ENCODE results near the gene C2CD4C. TPM values are rescaled to one million over a fixed set of nuclear protein-coding genes. Genes with fewer than 3 reads are reported as not detected.

The C2CD4C gene
- total RNA-seq, 1 experiment from 2014 or later = 0.29 TPM

GRCh38 chr19:369256-369655, 39.7 kb downstream of the C2CD4C start:
- H3K4me3 ChIP-seq (ENCODE audit: low read length) = no peak overlapping the region
- no TSS peak for BruUV-seq (replicated peaks)
- no peaks in the 10 kb centered on the region for H3K36me3 ChIP-seq (ENCODE audit: low read depth, low read length)
- H3K79me2 ChIP-seq (ENCODE audit: low read length) = no peaks in the 10 kb centered on the region
- no peaks in the 10 kb centered on the region for H3K9me2 ChIP-seq (replicated peaks; ENCODE audit: low read length)
- H3K9ac ChIP-seq (ENCODE audit: low read length) = no peak overlapping the region
- no peaks in the 10 kb centered on the region for H3F3A ChIP-seq (ENCODE audit: low read length, unreplicated experiment)
- H2AFZ ChIP-seq (ENCODE audit: low read length) = no peak overlapping the region
- CTCF ChIA-PET = no interaction called here
- H3K9me3 ChIP-seq (ENCODE audit: low read length) = no peaks in the 10 kb centered on the region
- H4K20me1 ChIP-seq (ENCODE audit: low read length) = no peaks in the 10 kb centered on the region
- H3K27me3 ChIP-seq (ENCODE audit: low read length) = 0 out of 2 replicates have a peak, but pooled peaks cover 15% of the 10 kb centered on the region
- POLR2A ChIA-PET (ENCODE audit: unreplicated experiment) = interaction anchor here (0.7 kb wide), 1 partner anchor 11 kb away, joined by 5 read pairs; no protein-coding TSS in a partner anchor
- H3K4me1 ChIP-seq (ENCODE audit: insufficient read depth, low read length) = no peaks in the 10 kb centered on the region
- no peak for DNase-seq
- TF ChIP-seq EZH2phosphoT487 (IDR thresholded peaks at IDR 0.05; ENCODE audit: borderline replicate concordance, low read length) (no peak), EZH2 (IDR thresholded peaks at IDR 0.05; ENCODE audit: low read length, unreplicated experiment) (no peak), CTCF (conservative IDR thresholded peaks at IDR 0.05; ENCODE audit: low read depth, low read length) (no peak)
- no peak overlapping the region for H3K27ac ChIP-seq (ENCODE audit: low read length)
- H3K4me2 ChIP-seq (ENCODE audit: low read length) = no peak overlapping the region
- intact Hi-C loops (cut with micrococcal nuclease) = no loop called here
- ATAC-seq = no peak

GRCh38 chr19:368630-369024, 40.3 kb downstream of the C2CD4C start:
- no peaks in the 10 kb centered on the region for H3K4me1 ChIP-seq (ENCODE audit: insufficient read depth, low read length)
- POLR2A ChIA-PET (ENCODE audit: unreplicated experiment) = interaction anchor here (0.7 kb wide), 1 partner anchor 12 kb away, joined by 5 read pairs; no protein-coding TSS in a partner anchor
- H2AFZ ChIP-seq (ENCODE audit: low read length) = no peak overlapping the region
- H3K9me2 ChIP-seq (replicated peaks; ENCODE audit: low read length) = no peaks in the 10 kb centered on the region
- no peaks in the 10 kb centered on the region for H3K9me3 ChIP-seq (ENCODE audit: low read length)
- H3K4me2 ChIP-seq (ENCODE audit: low read length) = no peak overlapping the region
- 0 out of 2 replicates have a peak, but pooled peaks cover 11% of the 10 kb centered on the region for H3K27me3 ChIP-seq (ENCODE audit: low read length)
- no peak overlapping the region for H3K27ac ChIP-seq (ENCODE audit: low read length)
- H4K20me1 ChIP-seq (ENCODE audit: low read length) = no peaks in the 10 kb centered on the region
- CTCF ChIA-PET = no interaction called here
- ATAC-seq = no peak
- no peak overlapping the region for H3K4me3 ChIP-seq (ENCODE audit: low read length)
- no peaks in the 10 kb centered on the region for H3K79me2 ChIP-seq (ENCODE audit: low read length)
- TF ChIP-seq EZH2phosphoT487 (IDR thresholded peaks at IDR 0.05; ENCODE audit: borderline replicate concordance, low read length) (no peak), CTCF (conservative IDR thresholded peaks at IDR 0.05; ENCODE audit: low read depth, low read length) (no peak), EZH2 (IDR thresholded peaks at IDR 0.05; ENCODE audit: low read length, unreplicated experiment) (no peak)
- no TSS peak for BruUV-seq (replicated peaks)
- intact Hi-C loops (cut with micrococcal nuclease) = no loop called here
- H3K36me3 ChIP-seq (ENCODE audit: low read depth, low read length) = no peaks in the 10 kb centered on the region
- H3F3A ChIP-seq (ENCODE audit: low read length, unreplicated experiment) = no peaks in the 10 kb centered on the region
- H3K9ac ChIP-seq (ENCODE audit: low read length) = no peak overlapping the region
- DNase-seq = no peak

GRCh38 chr19:367963-368629, 40.9 kb downstream of the C2CD4C start:
- POLR2A ChIA-PET (ENCODE audit: unreplicated experiment) = no interaction called here
- no TSS peak for BruUV-seq (replicated peaks)
- no peak for TF ChIP-seq EZH2phosphoT487 (IDR thresholded peaks at IDR 0.05; ENCODE audit: borderline replicate concordance, low read length)
- no peak for TF ChIP-seq CTCF (conservative IDR thresholded peaks at IDR 0.05; ENCODE audit: low read depth, low read length)

More at GRCh38 chr19:367963-368629, 40.9 kb downstream of the C2CD4C start:
- H3K36me3 ChIP-seq (ENCODE audit: low read depth, low read length) = no peaks in the 10 kb centered on the region
- CTCF ChIA-PET = no interaction called here
- 0 out of 2 replicates have a peak, but pooled peaks cover 8% of the 10 kb centered on the region for H3K27me3 ChIP-seq (ENCODE audit: low read length)
- H3K9me3 ChIP-seq (ENCODE audit: low read length) = no peaks in the 10 kb centered on the region
- H3K4me1 ChIP-seq (ENCODE audit: insufficient read depth, low read length) = no peaks in the 10 kb centered on the region
- no peak overlapping the region for H3K4me3 ChIP-seq (ENCODE audit: low read length)
- no peak for ATAC-seq
- H3K4me2 ChIP-seq (ENCODE audit: low read length) = no peak overlapping the region
- no peak overlapping the region for H2AFZ ChIP-seq (ENCODE audit: low read length)
- no peak overlapping the region for H3K27ac ChIP-seq (ENCODE audit: low read length)
- no peak overlapping the region for H3K9ac ChIP-seq (ENCODE audit: low read length)
- DNase-seq = no peak
- H4K20me1 ChIP-seq (ENCODE audit: low read length) = no peaks in the 10 kb centered on the region
- no peaks in the 10 kb centered on the region for H3K9me2 ChIP-seq (replicated peaks; ENCODE audit: low read length)
- intact Hi-C loops (cut with micrococcal nuclease) = no loop called here
- no peaks in the 10 kb centered on the region for H3K79me2 ChIP-seq (ENCODE audit: low read length)
- no peaks in the 10 kb centered on the region for H3F3A ChIP-seq (ENCODE audit: low read length, unreplicated experiment)
